ENCODE results near the gene SEC14L2.
"Not testable (repeated sequence)": the region's sequence is repeated elsewhere in the genome, so short reads cannot be mapped to it uniquely, and the experiment has no call there.

The SEC14L2 gene

DNA sequence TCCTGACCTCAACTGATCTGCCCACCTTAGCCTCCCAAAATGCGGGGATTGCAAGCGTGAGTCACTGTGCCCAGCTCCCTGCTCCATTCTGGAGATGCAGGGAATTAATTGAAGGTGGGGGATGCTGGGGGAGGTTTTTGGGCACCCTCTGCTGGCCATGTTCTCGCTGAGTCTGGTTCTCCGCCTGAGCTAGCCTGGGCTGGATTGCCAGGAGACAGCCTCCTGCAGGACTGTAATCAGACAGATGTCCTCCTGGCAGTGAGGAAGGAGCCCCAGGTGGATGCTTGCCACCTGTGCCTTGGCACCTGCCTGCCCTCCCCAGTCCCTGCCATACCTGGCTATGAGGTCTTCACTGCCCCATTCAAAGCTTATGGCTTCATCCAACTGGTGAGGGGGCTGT lies 34.1 kb downstream of the SEC14L2 start:
- DNase-seq, result no peak

DNA sequence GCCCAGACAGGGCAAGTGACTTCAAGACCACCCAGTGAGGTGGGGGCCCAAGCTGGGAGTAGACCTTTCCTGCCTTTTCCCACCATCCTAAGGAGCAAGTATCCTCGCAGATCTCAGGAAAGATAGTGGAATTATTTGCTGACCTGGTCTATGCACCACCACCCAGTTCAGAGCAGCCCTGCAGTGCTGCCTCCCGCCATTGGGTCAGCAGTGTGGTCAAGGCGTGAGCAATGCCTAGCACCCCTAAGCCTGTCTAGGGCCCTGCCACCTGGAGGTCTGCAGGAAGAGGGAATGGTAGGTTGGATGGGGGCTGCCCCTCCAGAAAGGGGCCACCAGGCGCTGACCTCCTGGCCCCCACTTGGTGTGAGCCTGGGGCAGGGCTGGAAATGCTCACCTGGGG lies 35.3 kb downstream of the SEC14L2 start:
- no peak for DNase-seq

DNA sequence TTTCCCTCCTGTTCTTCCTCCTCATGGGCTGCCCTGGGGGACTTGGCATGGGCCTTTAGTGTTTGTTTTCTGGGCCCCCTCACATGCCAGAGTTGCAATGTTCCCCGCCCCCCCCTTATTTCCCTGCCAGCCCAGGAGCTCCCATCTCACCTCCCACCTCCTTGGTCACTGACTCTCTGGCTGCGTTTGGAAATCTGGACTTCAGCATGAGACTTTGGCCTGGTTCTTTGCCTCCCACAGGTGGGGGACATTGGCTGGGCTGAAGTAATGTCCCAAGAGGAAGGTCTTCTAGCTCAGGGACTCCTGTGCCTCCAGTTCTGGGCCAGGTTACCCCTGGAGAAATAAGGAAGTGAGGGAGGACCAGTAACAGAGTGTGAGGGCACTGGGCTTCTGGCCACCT lies 35.7 kb downstream of the SEC14L2 start:
- no peak for DNase-seq

DNA sequence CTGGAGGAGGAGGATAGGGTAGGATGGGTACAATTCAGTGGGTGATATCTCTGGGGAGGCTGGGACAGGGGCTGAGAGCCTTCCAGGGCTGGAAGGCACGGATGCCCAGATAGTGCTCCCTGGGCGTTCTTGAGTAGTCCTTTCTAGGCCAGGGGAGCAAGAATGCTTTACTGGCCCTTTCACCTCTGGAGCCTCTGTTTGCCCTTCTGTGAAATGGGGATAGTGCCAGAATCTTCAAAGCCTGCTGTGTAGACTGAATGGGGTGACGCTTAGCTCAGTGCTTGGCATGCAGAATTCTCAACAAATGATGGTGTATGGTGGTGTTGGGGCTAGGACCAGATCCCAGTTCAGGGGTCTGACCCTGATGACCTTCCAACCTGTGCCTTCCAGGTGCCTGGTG lies 36.4 kb downstream of the SEC14L2 start:
- DNase-seq, result no peak

DNA sequence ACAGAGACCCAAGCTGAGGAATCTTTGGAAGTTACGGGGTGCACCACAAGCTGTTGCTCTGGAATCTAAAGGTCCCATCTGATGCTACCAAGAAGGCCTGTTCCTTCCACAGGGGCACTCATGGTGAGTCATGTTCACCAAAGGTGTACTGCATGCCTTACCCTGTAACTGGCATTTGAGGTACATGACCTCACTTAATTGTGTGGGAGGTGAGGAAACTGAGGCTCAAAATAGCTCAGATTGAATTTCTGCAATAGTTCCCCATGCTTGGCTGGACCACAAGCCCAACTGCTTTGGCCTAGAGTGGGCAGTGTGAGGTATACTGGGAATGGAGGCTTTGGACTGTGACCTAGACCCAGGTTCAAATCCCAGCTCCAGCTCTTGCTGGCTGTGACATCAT lies 37.0 kb downstream of the SEC14L2 start:
- no peak for DNase-seq

DNA sequence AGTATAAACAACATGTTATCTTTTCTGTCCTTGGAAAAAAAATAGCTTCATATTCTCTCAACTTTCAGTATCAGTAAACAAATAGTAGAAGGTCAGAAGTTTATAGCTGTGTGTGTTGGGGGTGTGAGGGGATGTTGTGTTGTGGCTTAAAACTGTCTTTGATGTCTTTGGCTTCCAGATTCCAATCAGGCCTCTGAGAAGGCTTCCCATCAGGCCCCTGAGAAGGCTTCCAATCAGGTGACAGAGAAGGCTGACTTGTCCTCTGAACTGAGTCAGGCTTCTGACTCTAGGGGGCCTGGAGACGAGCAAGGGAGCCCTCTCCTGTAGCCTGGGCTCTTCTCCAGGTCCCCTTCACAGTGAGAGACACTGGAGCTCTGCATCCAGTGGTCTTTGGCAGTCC lies 38.0 kb downstream of the SEC14L2 start:
- DNase-seq, result no peak

DNA sequence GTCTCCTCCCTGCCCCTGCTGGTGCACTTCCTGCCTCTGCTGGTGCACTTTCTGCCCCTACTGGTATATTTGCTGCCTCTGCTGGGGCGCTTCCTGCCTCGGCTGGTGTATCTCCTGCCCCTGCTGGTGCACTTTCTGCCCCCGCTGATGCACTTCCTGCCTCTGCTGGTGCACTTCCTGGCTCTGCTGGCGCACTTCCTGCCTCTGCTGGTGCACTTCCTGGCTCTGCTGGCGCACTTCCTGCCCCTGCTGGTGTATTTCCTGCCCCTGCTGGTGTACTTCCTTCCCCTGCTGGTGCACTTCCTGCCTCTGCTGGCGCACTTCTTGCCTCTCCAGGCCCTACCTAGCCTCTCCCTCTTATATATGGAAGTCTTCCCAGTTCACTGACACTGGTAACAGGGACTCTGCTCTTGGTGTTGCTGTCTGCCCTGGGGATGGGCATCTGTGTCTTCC lies 38.9 kb downstream of the SEC14L2 start:
- DNase-seq, result peak; percentile 71

DNA sequence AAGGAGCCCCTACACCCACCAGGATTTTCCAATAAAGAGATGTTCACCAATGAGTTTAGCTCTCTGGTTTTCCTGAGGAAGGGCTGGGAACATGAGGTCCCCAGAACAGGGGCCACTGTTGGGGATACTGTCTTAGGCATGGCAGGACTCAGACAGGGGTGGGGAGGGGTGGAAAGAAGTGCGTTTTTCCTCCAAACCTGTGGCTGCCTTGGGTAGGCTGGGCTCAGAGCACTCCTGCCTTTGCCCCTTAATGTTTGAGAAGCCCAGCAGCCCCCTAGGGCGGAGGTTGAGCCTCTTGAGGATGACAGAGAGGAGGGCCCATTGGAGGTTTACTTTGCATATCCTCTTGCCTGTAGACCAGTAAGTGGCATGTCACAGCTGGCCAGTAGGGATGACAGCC lies 39.4 kb downstream of the SEC14L2 start:
- DNase-seq, result no peak

DNA sequence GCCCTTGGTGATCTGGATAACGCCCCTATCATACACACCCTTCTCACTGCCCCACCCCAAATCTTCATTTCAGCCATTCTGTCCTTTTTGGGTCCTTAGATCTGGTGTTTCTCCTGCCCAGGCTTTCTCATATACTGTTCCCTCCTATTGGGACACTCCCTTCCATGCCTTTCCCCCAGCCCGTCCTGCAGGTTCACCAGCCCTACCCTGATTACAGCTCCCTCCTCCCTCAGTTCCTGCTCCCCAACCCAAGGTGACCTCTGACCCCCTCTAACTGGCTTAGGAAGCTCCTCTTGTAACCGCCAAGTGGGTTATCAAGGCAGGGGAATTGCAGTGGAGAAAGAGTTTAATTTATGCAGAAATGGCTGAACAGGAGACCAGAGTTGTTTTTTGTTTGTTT lies 41.7 kb downstream of the SEC14L2 start:
- DNase-seq, result no peak

DNA sequence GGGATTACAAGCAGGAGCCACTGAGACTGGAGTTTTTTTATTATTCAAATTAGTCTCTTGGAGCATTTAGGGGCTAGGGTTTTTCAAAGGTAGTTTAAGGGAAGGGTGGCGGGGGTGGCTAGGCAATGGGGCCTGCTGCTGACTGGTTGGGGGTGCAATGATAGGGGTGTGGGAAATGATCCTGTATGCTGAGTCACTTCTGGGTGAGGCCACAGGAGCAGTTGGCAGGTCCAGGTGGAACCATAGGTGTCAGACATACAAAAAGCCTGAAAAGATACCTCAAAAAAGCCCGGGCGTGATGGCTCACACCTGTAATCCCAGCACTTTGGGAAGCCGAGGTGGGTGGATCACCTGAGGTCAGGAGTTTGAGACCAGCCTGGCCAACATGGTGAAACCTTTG lies 42.4 kb downstream of the SEC14L2 start:
- no peak for DNase-seq

DNA sequence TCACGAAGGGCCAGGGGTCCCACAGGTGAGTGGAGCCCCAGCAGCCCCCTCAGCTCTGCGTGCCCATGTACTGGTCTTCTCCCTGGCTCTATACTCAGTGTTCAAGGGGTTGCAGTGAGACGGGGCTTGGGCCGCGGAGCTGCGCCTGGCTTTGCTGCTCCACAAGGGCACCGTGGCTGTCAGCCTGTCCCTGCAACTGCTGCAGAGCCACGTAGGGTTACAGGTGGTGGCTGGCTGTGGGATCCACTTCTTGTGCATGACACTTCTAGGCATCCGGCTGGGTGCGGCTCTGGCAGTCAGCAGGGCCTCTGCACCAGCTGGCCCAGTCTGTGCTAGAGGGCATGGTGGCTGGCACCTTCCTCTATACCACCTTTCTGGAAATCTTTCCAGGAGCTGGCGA lies 43.0 kb downstream of the SEC14L2 start:
- no peak for DNase-seq

DNA sequence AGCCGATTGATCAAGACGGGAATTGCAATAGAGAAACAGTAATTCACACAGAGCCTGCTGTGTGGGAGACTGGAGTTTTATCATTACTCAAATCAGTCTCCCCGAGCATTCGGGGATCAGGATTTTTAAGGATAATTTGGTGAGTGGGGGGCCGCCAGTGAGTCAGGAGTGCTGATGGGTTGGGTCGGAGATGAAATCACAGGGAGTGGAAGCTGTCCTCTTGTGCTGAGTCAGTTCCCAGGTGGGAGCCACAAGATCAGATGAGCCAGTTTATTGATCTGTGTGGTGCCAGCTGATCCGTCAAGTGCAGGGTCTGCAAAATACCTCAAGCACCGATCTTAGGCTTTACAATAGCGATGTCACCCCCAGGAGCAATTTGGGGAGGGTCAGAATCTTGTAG lies 44.3 kb downstream of the SEC14L2 start:
- DNase-seq, result no peak

DNA sequence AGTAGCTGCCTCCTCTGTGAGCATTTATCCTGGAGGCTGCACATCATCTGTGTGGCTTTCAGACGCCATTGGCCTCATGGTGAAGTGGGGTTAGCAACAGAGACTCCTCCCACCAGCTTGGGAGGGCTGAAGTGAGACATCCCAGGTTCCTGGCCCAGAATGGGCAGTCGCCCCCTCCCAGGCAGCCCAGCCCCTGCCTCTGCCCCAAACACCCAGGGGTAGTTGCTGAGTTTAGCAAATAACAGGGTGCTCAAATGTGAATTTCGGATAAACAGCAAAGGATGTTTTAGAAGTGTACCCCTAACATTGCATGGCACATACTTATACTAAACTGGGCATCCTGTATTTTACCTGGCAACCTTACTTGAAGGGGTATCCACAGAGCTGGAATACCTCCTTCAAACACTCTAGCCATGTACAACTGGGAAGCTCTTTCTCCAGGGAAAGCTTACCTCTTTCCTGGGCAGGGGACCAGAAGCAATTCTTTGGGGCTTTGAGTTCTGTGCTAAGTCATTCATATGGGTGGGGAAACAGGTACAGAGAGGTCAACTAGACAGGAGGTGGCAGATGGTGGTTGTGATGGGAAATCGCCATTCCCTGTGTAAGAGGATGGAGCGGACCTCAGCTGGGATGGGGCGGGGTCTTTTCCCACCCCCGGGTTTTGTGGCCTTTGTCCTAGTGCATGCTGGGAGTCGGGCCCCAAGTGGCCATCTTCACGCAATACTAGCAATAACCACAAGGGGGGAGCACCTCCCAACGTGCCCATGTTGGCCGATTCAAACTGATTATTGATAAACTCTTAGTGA lies 48.0 kb downstream of the SEC14L2 start:
- peak; percentile 75 for DNase-seq

DNA sequence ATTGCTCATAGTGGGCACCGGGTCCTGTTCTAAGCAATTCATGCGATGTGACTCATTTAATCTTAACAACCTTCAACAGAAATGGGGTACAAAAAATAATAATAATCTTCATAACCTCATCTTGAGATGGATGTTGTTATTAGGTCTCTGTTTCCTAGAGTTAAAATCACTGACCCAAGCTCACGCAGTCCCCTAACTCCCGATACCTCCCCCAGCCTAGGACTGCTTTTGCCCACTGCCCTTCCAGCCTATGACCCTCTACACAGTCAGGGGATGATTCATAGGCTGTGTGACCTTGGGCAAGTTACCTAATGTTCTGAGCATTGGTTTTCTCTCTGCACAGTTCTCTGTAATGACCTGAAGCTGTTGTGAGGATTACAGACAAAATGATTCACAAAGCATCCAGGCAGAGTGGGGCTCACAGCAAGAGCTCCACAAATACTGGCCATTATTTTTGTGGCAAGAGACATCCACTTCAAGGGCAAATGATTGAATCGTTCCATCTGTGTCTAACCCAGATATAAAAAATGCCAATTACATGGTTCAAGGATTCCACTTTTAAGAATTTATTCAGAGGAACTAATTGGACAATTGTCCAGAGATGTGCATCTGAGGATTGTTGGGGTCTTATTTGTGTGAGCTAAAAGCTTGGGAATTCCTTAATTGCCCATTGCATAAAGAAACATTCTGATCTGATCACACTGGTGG lies 48.8 kb downstream of the SEC14L2 start:
- DNase-seq, result no peak

DNA sequence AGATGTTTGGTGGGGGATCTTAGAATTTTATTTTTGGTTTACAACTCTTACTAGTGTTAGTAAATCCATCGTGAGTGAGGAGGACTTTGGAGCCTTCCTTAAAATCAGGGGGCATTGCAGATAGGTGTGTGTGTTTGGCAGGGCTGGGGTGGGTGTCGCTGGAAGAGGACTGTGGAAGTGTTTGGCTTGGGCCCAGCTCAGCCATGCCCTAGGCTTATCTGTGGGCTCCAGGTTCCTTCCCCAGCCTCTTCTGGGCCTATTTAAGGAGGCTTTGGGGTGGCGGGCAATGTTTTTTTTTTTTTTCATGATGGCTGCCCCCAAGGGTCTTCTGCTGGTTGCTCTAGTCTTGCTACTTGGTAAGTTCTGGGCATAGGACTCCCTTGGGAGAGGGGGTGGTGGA lies 50.8 kb downstream of the SEC14L2 start:
- DNase-seq, result no peak

DNA sequence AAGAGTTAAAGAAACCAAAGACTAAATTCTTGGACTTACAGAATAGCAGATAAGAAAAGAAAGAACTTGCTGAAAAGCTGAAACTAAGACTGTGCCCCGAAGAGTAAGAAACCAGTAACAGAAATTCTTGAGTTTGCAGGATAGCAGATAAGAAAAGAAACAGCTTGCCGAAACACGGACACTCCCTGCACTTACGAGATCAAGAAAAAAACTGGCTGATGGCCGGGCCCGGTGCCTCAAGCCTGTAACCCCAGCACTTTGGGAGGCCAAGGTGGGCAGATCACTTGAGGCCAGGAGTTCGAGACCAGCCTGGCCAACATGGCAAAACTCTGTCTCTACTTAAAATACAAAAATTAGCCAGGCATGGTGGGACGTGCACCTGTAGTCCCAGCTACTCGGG lies 54.7 kb downstream of the SEC14L2 start:
- not testable (repeated sequence) for DNase-seq

DNA sequence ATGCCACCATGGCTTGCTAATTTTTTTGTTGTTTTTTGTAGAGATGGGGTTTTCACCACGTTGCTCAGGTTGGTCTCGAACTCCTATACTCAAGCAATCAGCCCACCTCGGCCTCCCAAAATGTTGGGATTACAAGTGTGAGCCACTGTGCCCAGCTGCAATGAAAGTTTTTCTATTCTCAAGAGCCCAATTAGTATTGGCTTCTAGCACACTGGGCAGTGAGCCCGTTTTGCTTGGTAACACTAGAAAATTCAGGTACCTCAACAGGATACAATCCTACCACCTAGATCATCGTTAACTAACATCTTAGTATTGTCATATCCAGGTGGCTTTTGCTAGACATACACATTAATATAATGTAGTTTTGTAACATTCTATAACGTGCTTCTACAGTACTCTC lies 56.0 kb downstream of the SEC14L2 start:
- DNase-seq, result no peak

DNA sequence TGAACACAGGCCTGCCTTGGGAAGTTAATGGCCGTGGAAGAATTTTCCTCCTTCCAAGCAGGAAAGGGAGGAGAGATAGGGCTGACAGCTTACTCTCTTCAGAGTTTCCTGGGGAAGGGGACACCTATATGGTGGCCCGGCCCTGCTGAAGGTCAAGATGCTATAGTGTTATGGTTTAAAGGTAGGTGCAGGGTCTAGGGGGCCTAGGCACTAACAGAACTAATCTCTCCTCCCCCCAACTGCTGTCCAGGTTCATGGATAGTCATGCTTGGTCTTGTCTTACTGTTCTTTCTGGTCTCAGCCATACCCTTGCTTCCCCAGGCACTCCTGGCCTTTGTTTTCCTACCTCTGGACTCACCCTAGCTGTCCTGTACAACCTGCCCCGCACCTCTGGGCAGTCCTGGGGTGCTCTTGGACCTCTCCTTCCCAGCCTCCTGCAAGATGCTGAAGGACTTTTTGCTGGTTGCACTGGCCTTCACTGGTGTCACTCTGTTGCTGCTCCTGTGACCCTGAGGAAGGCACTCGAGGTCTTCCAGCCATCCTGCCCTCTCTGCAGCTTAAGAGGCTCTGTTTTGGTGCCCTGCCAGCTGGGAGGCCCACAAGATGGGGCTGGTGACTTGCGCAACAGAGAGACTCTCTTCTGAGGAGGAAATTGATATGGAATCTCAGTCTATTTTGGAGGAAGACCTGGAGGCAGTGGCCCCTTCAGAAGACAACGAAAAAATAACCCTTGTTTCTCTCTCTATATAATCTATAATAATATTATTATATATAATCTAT lies 57.1 kb downstream of the SEC14L2 start:
- peak; percentile 20 for DNase-seq

DNA sequence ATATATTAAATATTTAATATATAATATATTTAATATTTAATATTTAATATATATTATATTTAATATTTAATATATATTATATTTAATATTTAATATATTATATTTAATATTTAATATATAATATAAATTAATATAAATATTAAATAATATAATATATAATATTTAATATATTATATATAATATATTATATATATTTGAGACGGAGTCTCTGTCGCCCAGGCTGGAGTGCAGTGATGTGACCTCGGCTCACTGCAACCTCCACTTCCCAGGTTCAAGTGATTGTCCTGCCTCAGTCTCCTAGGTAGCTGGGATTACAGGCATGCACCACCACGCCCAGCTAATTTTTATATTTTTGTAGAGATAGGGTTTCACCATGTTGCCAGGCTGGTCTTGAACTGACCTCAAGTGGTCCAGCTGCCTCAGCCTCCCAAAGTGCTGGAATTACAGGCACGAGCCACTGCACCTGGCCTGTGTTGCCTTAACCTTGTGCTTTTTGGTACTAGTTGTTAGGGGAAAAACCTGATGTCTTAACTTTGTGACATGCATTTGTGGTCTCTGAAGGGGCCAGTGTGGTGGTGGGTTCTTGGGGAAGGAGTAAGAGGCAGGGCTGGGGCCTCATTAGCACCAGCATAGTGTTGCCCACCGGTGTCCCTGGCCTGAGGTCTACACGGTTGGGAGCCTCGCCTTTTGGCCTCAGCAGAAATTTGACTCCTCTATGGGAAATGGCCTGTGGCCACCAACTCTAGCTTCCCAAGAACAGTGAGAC lies 58.4 kb downstream of the SEC14L2 start:
- DNase-seq, result no peak

DNA sequence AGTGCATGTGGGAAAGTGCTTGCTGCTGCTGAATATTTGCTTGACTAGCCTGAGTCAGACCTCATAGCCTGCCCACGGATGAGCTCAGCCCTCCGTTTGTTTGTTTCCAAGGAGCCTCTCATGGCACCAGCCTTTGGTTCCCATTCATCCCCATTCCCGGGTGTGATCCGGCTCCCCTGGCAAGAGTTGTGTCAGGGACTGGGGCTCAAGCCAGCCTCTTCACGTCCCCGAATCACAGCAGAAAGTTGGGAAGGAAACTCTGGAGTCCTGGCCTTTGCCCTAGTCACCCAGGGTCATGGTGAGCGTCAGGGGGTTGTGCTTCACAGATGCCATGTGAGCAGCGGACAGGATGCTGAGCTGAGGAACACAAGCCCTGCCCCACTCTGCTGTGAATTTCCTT lies 61.2 kb downstream of the SEC14L2 start:
- DNase-seq, result no peak

DNA sequence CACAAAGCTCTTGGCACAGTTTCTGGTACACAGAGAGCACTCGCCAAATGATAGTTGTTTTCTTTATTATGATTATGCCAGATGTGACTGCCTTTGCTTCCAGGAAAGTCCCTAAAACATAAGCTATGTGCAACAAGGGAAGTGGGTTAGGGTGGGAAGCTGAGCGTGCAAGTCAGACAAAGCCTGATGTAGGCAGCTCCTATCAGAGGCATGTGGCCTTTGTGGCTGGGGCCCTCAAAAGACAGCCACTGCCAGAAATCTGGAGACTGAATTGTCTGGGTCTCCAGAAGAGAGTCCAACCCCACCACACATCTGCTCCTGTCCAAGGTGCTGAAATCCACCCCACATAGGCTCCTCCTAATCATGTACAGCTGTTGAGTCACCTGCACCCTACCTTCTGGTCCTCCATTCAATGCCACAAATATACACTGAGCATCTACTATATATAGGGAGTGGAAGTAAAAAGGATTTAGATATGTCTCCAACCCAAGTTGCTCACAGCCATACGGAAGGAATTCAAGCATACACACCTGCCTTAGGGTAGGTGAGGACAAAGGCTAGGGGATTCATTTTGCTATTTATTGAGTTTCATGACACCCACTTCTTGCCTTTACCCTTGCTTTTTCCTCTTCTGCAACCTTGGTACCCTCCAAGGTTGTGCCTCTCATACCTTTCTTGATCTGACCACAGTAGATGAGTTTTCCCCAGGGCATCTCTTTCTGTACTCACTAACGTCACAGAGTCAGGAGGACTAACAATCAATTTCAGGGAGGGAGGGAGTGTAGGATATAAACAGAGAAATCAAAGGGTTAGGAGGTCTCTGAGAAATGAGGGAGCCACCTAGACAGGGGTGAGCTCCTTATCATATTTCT lies 62.6 kb downstream of the SEC14L2 start:
- no peak for DNase-seq

DNA sequence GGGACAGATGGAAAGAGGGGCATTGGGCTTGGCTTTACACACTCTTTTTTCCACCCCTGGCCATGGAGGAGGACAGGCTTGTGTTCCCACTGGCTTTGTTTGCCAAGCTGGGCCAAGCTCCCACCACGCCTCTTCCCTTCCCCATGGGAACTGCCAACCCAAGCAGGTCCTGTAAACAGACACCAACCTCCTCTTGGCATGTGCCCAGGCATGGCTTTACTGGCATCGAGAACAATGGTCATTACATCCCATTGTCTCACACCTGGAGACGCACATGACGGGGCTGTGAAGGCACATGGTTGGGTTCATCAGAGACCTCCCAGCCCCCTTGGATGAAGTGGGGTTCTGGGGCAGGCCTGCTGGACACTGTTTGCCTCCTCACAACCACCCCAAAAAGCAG lies 63.3 kb downstream of the SEC14L2 start:
- DNase-seq, result peak; percentile 98
